ENCODE results near the gene CIC. TPM values are rescaled to one million over a fixed set of nuclear protein-coding genes. Genes with fewer than 3 reads are reported as not detected.
A peak's percentile ranks its signal among the peaks of the same experiment; 100 is the strongest.

Gene CIC
- total and polyA plus RNA-seq, 2 of the 13 experiments (the other 11 are each of a cell fraction or from before 2014, with no cell fraction given): 5.9 to 8.0 TPM

DNA sequence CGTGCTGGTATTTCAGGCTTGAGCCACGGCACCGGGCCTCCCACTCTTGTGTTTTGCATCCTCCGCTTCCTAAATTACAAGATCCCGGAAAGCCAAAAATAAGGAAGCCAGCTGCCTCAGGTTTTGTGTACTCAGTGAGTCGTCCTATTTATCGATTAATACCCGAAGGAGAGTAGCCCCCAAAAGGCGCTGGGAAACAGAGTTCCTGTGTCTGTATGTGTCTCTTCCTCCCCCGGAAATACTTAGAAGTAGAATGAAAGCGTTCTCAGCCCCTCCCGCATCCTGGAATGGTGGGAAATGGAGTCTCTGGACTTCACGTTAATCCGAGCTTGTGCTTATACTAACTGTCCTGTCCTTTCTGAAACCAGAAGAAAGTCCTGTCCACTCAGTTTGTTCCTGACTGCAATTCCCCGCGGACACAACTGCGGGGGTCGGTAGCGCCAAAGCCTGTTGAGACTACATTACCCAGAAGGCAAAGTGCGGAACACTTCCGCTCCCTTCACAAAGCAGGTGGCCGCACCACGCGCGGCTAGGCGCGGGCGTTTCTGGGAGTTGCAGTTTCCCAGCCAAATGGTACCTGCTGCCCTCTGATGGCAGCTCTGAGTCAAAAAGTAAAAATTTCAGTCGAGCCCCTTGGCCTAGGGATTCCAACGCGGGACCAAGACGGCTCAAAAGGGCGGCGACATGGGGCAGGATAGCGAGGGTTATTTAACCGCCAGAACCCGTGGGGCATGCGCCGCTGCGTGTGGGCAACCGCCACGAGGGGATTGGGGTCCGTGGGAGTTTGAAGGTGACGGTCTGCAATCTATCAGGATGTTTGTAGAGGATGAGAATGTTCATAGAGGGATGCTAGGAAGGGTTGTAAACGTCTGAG is 24.5 kb upstream of the CIC start (continued):
- TF ChIP-seq NCOA2 (CRISPR knock-in tag; IDR thresholded peaks at IDR 0.05) (peak; percentile 38; the same call in 1 of the 2 replicates), THYN1 (CRISPR knock-in tag; IDR thresholded peaks at IDR 0.05; ENCODE audit: borderline replicate concordance, low read depth) (no peak), ZBTB7B (CRISPR knock-in tag; IDR thresholded peaks at IDR 0.05) (peak; percentile 64), RXRB (CRISPR knock-in tag; IDR thresholded peaks at IDR 0.05; ENCODE audit: borderline replicate concordance) (peak; percentile 29; the same call in 1 of the 2 replicates), NFKB2 (CRISPR knock-in tag; IDR thresholded peaks at IDR 0.05; ENCODE audit: borderline replicate concordance) (peak; percentile 63; the same call in 1 of the 2 replicates), SKI (IDR thresholded peaks at IDR 0.05; ENCODE audit: partially characterized antibody) (no peak), EED (CRISPR knock-in tag; IDR thresholded peaks at IDR 0.05) (no peak), PHF8 (CRISPR knock-in tag; IDR thresholded peaks at IDR 0.05) (peak; percentile 30; the same call in 1 of the 2 replicates), RBFOX2 (IDR thresholded peaks at IDR 0.05; ENCODE audit: low read depth, low read length) (peak; percentile 47; the same call in 1 of the 2 replicates), POLR2A (IDR thresholded peaks at IDR 0.05; ENCODE audit: insufficient read depth in 1 of 2, low read depth in 2 of 2, low read length in 2 of 2) (peak in 1 of 2 experiments; percentile 33; a peak in 3 of 4 replicates), HNRNPLL (IDR thresholded peaks at IDR 0.05; ENCODE audit: low read depth, low read length, poor library complexity, severe bottlenecking) (peak; percentile 74)
- TF ChIP-seq, protein P1, sequence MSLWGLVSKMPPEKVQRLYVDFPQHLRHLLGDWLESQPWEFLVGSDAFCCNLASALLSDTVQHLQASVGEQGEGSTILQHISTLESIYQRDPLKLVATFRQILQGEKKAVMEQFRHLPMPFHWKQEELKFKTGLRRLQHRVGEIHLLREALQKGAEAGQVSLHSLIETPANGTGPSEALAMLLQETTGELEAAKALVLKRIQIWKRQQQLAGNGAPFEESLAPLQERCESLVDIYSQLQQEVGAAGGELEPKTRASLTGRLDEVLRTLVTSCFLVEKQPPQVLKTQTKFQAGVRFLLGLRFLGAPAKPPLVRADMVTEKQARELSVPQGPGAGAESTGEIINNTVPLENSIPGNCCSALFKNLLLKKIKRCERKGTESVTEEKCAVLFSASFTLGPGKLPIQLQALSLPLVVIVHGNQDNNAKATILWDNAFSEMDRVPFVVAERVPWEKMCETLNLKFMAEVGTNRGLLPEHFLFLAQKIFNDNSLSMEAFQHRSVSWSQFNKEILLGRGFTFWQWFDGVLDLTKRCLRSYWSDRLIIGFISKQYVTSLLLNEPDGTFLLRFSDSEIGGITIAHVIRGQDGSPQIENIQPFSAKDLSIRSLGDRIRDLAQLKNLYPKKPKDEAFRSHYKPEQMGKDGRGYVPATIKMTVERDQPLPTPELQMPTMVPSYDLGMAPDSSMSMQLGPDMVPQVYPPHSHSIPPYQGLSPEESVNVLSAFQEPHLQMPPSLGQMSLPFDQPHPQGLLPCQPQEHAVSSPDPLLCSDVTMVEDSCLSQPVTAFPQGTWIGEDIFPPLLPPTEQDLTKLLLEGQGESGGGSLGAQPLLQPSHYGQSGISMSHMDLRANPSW (CRISPR knock-in tag; IDR thresholded peaks at IDR 0.05; ENCODE audit: borderline replicate concordance): 0 out of 2 replicates have a peak, but pooled peaks have one; percentile 81
- TF ChIP-seq, protein P2, sequence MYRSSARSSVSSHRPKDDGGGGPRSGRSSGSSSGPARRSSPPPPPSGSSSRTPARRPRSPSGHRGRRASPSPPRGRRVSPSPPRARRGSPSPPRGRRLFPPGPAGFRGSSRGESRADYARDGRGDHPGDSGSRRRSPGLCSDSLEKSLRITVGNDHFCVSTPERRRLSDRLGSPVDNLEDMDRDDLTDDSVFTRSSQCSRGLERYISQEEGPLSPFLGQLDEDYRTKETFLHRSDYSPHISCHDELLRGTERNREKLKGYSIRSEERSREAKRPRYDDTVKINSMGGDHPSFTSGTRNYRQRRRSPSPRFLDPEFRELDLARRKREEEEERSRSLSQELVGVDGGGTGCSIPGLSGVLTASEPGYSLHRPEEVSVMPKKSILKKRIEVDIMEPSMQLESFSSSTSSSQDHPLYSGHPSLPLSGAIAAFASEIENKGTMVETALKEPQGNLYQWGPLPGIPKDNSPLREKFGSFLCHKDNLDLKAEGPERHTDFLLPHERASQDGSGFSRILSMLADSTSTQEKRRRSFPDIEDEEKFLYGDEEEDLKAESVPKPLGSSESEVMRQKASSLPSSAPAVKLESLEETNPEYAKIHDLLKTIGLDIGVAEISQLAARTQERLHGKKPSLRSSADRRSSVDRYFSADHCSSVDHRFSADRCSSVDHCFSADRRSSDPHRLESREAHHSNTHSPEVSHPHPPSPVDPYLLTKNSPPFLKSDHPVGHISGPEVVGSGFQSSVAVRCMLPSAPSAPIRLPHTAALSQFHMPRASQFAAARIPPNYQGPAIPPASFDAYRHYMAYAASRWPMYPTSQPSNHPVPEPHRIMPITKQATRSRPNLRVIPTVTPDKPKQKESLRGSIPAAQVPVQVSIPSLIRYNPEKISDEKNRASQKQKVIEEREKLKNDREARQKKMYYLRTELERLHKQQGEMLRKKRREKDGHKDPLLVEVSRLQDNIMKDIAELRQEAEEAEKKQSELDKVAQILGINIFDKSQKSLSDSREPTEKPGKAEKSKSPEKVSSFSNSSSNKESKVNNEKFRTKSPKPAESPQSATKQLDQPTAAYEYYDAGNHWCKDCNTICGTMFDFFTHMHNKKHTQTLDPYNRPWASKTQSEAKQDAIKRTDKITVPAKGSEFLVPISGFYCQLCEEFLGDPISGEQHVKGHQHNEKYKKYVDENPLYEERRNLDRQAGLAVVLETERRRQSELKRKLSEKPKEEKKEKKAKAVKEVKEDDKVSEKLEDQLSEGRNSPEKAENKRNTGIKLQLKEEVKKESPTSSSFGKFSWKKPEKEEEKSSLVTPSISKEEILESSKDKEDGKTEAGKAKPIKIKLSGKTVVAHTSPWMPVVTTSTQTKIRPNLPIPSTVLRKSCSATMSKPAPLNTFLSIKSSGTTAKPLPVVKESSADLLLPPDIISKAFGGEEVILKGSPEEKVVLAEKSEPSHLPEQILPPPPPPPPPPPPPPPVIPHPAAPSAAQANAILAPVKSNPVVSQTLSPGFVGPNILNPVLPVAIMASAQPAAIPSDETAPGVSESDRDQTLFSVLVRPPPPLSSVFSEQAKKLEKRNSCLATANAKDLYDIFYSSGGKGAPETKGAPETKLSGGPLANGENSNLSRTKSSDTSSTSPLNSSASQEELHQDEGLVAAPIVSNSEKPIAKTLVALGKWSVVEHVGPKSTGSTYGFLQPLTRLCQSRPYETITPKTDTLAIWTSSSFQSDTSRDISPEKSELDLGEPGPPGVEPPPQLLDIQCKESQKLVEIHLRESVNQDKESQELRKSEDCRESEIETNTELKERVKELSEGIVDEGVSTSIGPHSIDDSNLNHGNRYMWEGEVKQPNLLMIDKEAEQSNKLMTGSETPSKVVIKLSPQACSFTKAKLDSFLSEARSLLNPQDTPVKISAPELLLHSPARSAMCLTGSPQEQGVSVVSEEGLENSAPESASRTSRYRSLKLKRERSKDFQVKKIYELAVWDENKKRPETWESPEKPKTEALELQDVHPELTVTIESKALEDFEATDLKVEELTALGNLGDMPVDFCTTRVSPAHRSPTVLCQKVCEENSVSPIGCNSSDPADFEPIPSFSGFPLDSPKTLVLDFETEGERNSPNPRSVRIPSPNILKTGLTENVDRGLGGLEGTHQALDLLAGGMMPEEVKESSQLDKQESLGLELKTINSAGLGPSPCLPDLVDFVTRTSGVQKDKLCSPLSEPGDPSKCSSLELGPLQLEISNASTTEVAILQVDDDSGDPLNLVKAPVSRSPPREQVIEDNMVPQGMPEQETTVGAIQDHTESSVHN (CRISPR knock-in tag; IDR thresholded peaks at IDR 0.05): no peak
- TF ChIP-seq, protein P3, sequence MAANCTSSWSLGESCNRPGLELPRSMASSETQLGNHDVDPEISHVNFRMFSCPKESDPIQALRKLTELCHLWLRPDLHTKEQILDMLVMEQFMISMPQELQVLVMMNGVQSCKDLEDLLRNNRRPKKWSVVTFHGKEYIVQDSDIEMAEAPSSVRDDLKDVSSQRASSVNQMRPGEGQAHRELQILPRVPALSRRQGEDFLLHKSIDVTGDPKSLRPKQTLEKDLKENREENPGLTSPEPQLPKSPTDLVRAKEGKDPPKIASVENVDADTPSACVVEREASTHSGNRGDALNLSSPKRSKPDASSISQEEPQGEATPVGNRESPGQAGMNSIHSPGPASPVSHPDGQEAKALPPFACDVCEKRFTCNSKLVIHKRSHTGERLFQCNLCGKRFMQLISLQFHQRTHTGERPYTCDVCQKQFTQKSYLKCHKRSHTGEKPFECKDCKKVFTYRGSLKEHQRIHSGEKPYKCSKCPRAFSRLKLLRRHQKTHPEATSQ (CRISPR knock-in tag; IDR thresholded peaks at IDR 0.05; ENCODE audit: borderline replicate concordance): no peak
- TF ChIP-seq, protein P4, sequence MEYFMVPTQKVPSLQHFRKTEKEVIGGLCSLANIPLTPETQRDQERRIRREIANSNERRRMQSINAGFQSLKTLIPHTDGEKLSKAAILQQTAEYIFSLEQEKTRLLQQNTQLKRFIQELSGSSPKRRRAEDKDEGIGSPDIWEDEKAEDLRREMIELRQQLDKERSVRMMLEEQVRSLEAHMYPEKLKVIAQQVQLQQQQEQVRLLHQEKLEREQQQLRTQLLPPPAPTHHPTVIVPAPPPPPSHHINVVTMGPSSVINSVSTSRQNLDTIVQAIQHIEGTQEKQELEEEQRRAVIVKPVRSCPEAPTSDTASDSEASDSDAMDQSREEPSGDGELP (IDR thresholded peaks at IDR 0.05; ENCODE audit: borderline replicate concordance, low read depth): peak; percentile 67; the same call in 1 of the 2 replicates
